ENCODE data around the gene PLCG2. TPM values are rescaled to one million over a fixed set of nuclear protein-coding genes. Genes with fewer than 3 reads are reported as not detected.

PLCG2 gene
- polyA plus RNA-seq, 2 of the 4 experiments (the other 2 are of a cell fraction) = 2.8 to 6.0 TPM

GRCh38 chr16:81837312-81837751 lies 58.2 kb downstream of the PLCG2 start:
- no peak overlapping the region for H3K27ac ChIP-seq
- no peak for TF ChIP-seq POLR2A (IDR thresholded peaks at IDR 0.05; ENCODE audit: low read length)
- TF ChIP-seq CBX8 (IDR thresholded peaks at IDR 0.05) = no peak
- no peak for TF ChIP-seq E2F6 (IDR thresholded peaks at IDR 0.05; ENCODE audit: borderline replicate concordance, low read depth)
- TF ChIP-seq POLR2AphosphoS2 (conservative IDR thresholded peaks at IDR 0.05; ENCODE audit: low read length) = no peak
- TF ChIP-seq NR3C1 (IDR thresholded peaks at IDR 0.05) = no peak
- no peak for TF ChIP-seq NFE2L2 (conservative IDR thresholded peaks at IDR 0.05; ENCODE audit: low read length)
- TF ChIP-seq BCL3 (IDR thresholded peaks at IDR 0.05) = no peak
- TF ChIP-seq FOSB (CRISPR knock-in tag; IDR thresholded peaks at IDR 0.05) = no peak
- no peak for TF ChIP-seq ELK1 (IDR thresholded peaks at IDR 0.05; ENCODE audit: low read depth, low read length)
- no peak for TF ChIP-seq FOSL2 (IDR thresholded peaks at IDR 0.05)
- TF ChIP-seq FOSL2 (CRISPR knock-in tag; IDR thresholded peaks at IDR 0.05) = no peak
- TF ChIP-seq NPAS2 (CRISPR knock-in tag; IDR thresholded peaks at IDR 0.05; ENCODE audit: borderline replicate concordance) = no peak
- TF ChIP-seq HEYL (CRISPR knock-in tag; IDR thresholded peaks at IDR 0.05) = no peak
- no peak for TF ChIP-seq ZC3H11A (IDR thresholded peaks at IDR 0.05)
- TF ChIP-seq ATOH8 (CRISPR knock-in tag; IDR thresholded peaks at IDR 0.05; ENCODE audit: low read depth) = no peak
- no peaks in the 10 kb centered on the region for H3K4me1 ChIP-seq
- no peak for FAIRE-seq
- ChIA-PET POLR2A (no interaction called here), CTCF (interaction anchor here (0.6 kb wide), 1 partner anchor 378 kb away, joined by 3 read pairs; no protein-coding TSS in a partner anchor)
- WGBS (ENCODE audit: missing lambda C conversion rate) = 67% methylated on average over 9 of the region's 9 CpGs
- ATAC-seq = no peak
- H3K4me3 ChIP-seq = no peak overlapping the region
- H3K4me2 ChIP-seq = no peak overlapping the region
- H3K9me3 ChIP-seq = no peaks in the 10 kb centered on the region
- DNase-seq (ENCODE audit: low read depth in 1 of 2, low spot score in 1 of 2) = no peak

- FAIRE-seq (no peak), ATAC-seq (no peak)
Measured at GRCh38 chr16:81838794-81839193, 59.7 kb downstream of the PLCG2 start.

More at GRCh38 chr16:81838794-81839193, 59.7 kb downstream of the PLCG2 start:
- 51% methylated on average over 4 of the region's 4 CpGs for WGBS (ENCODE audit: missing lambda C conversion rate)
- ChIA-PET POLR2A (no interaction called here), CTCF (no interaction called here)
- Histone ChIP-seq H3K27ac (no peak overlapping the region), H3K4me1 (peaks cover 6% of the 10 kb centered on the region; the same call in 2 of the 3 replicates), H3K9me3 (no peaks in the 10 kb centered on the region), H3K4me2 (no peak overlapping the region), H3K4me3 (no peak overlapping the region)
- no peak for DNase-seq (ENCODE audit: low read depth in 1 of 2, low spot score in 1 of 2)
- TF ChIP-seq RARB (CRISPR knock-in tag; IDR thresholded peaks at IDR 0.05) (no peak), SMC3 (IDR thresholded peaks at IDR 0.05) (no peak), EHF (CRISPR knock-in tag; IDR thresholded peaks at IDR 0.05) (no peak), CTCF (IDR thresholded peaks at IDR 0.05) (no peak), USF2 (IDR thresholded peaks at IDR 0.05) (no peak), HEYL (CRISPR knock-in tag; IDR thresholded peaks at IDR 0.05) (no peak), REST (IDR thresholded peaks at IDR 0.05) (no peak), E2F6 (IDR thresholded peaks at IDR 0.05; ENCODE audit: borderline replicate concordance, low read depth) (no peak), FOSB (CRISPR knock-in tag; IDR thresholded peaks at IDR 0.05) (no peak), CHD2 (IDR thresholded peaks at IDR 0.05; ENCODE audit: low read length, partially characterized antibody) (no peak), CBX8 (IDR thresholded peaks at IDR 0.05) (no peak), HOXB5 (CRISPR knock-in tag; IDR thresholded peaks at IDR 0.05) (no peak), TP53 (CRISPR knock-in tag; IDR thresholded peaks at IDR 0.05) (no peak), CHD4 (IDR thresholded peaks at IDR 0.05; ENCODE audit: borderline replicate concordance) (no peak), NPAS2 (CRISPR knock-in tag; IDR thresholded peaks at IDR 0.05; ENCODE audit: borderline replicate concordance) (no peak)
